Uterus (tissue), 4 donors: Measurements from ENCODE around the gene VSX1. TPM values are rescaled to one million over a fixed set of nuclear protein-coding genes. Genes with fewer than 3 reads are reported as not detected.

Experiments used
- DNase-seq, 2 donors: peaks; one replicate each; pipeline ENCODE4 v3.0.0-alpha.2; 2019 to 2020
- H3K27ac ChIP-seq, 2 donors: fragments of 200-600 bp; sonication (generic); 1 replicate in 1 of 2; 2 replicates in 1 of 2; pipeline ENCODE4 v1.5.1; 2016 to 2018
- H3K27me3 ChIP-seq, 2 donors: fragments of 200-600 bp; sonication (generic); one replicate each; pipeline ENCODE4 v1.5.1; 2018 to 2019; ENCODE audit warnings: control low read depth in 1 of 2
- H3K36me3 ChIP-seq, 2 donors: fragments of 200-600 bp; sonication (generic); one replicate each; pipeline ENCODE4 v1.5.1; 2019; ENCODE audit warnings: control low read depth in 1 of 2
- H3K4me1 ChIP-seq, 2 donors: fragments of 200-600 bp; sonication (generic); one replicate each; pipeline ENCODE4 v1.5.1; 2018 to 2019; ENCODE audit warnings: control low read depth in 1 of 2
- H3K4me3 ChIP-seq, 2 donors: fragments of 200-600 bp; sonication (generic); 1 replicate in 1 of 2; 2 replicates in 1 of 2; pipeline ENCODE4 v1.5.1; 2018 to 2019; ENCODE audit warnings: mild to moderate bottlenecking in 1 of 2
- H3K9me3 ChIP-seq, 2 donors: fragments of 200-600 bp; sonication (generic); one replicate each; pipeline ENCODE4 v1.5.1; 2019; ENCODE audit warnings: control low read depth in 1 of 2
- POLR2A ChIP-seq, 2 donors: fragments of 450-650 bp; IDR thresholded peaks; one replicate each; pipeline ENCODE4 v1.6.1; 2016; ENCODE audit warnings: antibody characterized with exemption in 2 of 2, mild to moderate bottlenecking in 1 of 2, moderate library complexity in 1 of 2
- intact Hi-C: fragments of 100-400 bp; cut with DNase I; formaldehyde crosslinking; loops from one replicate; pipeline ENCODE4 v1.15.1; 2023; ENCODE audit warnings: low total_unique reads
- total RNA-seq, 4 donors: library from RNA; depleted of rRNA in 3 of 4; stranded (reverse); fragments of >200 nt in 3 of 4; gene quantifications; one replicate each; pipeline versions ENCODE4 v1.1.0 to v1.2.4, GENCODE V29; 2014 to 2023
- TF ChIP-seq, protein P1 (sequence below), 4 experiments: fragments of 200-600 bp in 2 of 4; fragments of 450-650 bp in 2 of 4; sonication (generic) in 2 of 4; IDR thresholded peaks; one replicate each; pipeline ENCODE4 v1.5.1; 2016 to 2019; ENCODE audit warnings: antibody characterized with exemption in 4 of 4, mild to moderate bottlenecking in 2 of 4, moderate library complexity in 1 of 4
- donor health status: DM: yes; HTN: yes; CAD: no.

Gene VSX1
- total RNA-seq, 4 donors from 2014 or later, result 0.18 TPM; not detected in 3

DNA sequence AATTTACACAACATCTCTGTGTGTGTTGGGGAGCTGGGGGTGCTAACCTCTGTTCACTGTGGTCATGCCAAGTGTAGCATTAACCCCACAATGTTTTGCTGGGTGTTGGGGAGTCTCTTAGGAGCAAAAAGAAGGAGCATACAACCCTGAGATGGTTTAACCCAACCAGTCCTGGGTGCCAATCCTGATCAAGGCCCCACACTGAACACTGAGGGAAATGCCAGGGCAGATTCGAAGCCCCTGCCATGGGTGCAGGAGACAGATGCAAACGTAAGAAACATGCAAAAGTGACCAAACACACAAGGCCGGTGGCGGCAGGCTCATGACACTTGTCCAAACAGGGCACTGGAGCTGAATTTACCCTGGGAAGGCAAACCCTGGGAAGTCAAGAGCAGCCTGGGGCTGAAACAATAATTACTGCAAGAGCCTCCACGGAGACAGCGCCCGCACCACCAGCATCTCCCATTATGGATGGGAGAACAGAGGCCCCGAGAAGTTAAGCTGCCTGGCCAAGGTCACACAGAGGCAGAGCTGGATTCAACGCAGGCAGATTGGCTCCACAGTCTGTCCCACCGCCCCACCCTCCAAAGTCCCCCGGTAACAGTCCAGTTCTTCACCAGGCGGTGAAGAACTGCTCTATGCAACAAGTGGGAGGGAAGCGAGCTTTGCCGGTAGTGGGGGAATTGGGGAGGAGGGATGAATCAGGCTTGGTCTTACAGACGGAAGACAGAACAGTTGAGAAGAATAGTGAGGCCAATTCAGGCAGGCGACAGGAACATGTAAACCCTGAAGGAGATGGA, 32.5 kb downstream of the VSX1 start:
- no peak for TF ChIP-seq POLR2A (IDR thresholded peaks at IDR 0.05)
- TF ChIP-seq, protein P1, sequence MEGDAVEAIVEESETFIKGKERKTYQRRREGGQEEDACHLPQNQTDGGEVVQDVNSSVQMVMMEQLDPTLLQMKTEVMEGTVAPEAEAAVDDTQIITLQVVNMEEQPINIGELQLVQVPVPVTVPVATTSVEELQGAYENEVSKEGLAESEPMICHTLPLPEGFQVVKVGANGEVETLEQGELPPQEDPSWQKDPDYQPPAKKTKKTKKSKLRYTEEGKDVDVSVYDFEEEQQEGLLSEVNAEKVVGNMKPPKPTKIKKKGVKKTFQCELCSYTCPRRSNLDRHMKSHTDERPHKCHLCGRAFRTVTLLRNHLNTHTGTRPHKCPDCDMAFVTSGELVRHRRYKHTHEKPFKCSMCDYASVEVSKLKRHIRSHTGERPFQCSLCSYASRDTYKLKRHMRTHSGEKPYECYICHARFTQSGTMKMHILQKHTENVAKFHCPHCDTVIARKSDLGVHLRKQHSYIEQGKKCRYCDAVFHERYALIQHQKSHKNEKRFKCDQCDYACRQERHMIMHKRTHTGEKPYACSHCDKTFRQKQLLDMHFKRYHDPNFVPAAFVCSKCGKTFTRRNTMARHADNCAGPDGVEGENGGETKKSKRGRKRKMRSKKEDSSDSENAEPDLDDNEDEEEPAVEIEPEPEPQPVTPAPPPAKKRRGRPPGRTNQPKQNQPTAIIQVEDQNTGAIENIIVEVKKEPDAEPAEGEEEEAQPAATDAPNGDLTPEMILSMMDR (IDR thresholded peaks at IDR 0.05), result no peak
- Histone ChIP-seq H3K9me3 (no peaks in the 10 kb centered on the region), H3K4me3 (no peak overlapping the region), H3K36me3 (no peaks in the 10 kb centered on the region), H3K27me3 (no peaks in the 10 kb centered on the region), H3K27ac (no peak overlapping the region), H3K4me1 (peaks cover 12 to 21% of the 10 kb centered on the region in 2 donors)
- peak; percentile 11 to 18 for DNase-seq
- intact Hi-C loops, result no loop called here

GRCh38 chr20:25048519-25048952, 33.4 kb downstream of the VSX1 start:
- no peak overlapping the region for H3K27ac ChIP-seq
- intact Hi-C loops, result no loop called here
- no peaks in the 10 kb centered on the region for H3K27me3 ChIP-seq
- TF ChIP-seq, protein P1 (IDR thresholded peaks at IDR 0.05), result no peak
- no peak for TF ChIP-seq POLR2A (IDR thresholded peaks at IDR 0.05)
- H3K4me1 ChIP-seq, result peaks cover 3 to 12% of the 10 kb centered on the region in 2 donors
- H3K36me3 ChIP-seq, result no peaks in the 10 kb centered on the region
- peak; percentile 9 to 14 for DNase-seq
- no peak overlapping the region for H3K4me3 ChIP-seq
- no peaks in the 10 kb centered on the region for H3K9me3 ChIP-seq

GRCh38 chr20:25047766-25048165, 34.2 kb downstream of the VSX1 start:
- Histone ChIP-seq H3K36me3 (no peaks in the 10 kb centered on the region), H3K4me1 (peaks cover 7 to 8% of the 10 kb centered on the region in 2 donors), H3K9me3 (no peaks in the 10 kb centered on the region), H3K27ac (no peak overlapping the region), H3K27me3 (no peaks in the 10 kb centered on the region), H3K4me3 (no peak overlapping the region)
- peak in 1 of 2 donors; percentile 5 for DNase-seq
- intact Hi-C loops, result no loop called here
- TF ChIP-seq, protein P1 (IDR thresholded peaks at IDR 0.05), result no peak
- TF ChIP-seq POLR2A (IDR thresholded peaks at IDR 0.05), result no peak

- Histone ChIP-seq H3K27me3 (no peaks in the 10 kb centered on the region), H3K4me3 (no peak overlapping the region), H3K27ac (no peak overlapping the region), H3K9me3 (no peaks in the 10 kb centered on the region), H3K36me3 (no peaks in the 10 kb centered on the region), H3K4me1 (peaks cover under 1 to 6% of the 10 kb centered on the region in 2 donors)
- intact Hi-C loops, result no loop called here
- no peak for TF ChIP-seq POLR2A (IDR thresholded peaks at IDR 0.05)
- TF ChIP-seq, protein P1 (IDR thresholded peaks at IDR 0.05), result no peak
- peak in 1 of 2 donors; percentile 10 for DNase-seq
These were observed 34.9 kb downstream of the VSX1 start for GRCh38 chr20:25046736-25047666.
